ENCODE measurements around the gene ZDHHC8. TPM values are rescaled to one million over a fixed set of nuclear protein-coding genes. Genes with fewer than 3 reads are reported as not detected.

The ZDHHC8 gene
- total RNA-seq, 1 experiment from 2014 or later: 89.3 TPM

- no peak overlapping the region for H3K9ac ChIP-seq (ENCODE audit: low read length)
- ChIA-PET RAD21 (ENCODE audit: low non-redundant PET in 1 of 2, low total read pairs in 2 of 2, uncharacterized antibody in 2 of 2, unreplicated experiment in 2 of 2) (no interaction called here), CTCF (interaction anchor here (2.7 kb wide), 1 partner anchor 63 kb away, joined by 11 read pairs; no protein-coding TSS in a partner anchor), POLR2A (no interaction called here)
- TF ChIP-seq POLR2A (IDR thresholded peaks at IDR 0.05; ENCODE audit: borderline replicate concordance, extremely low read depth, insufficient read depth, insufficient read length) (no peak), FOSL1 (IDR thresholded peaks at IDR 0.05; ENCODE audit: low read depth) (no peak), JUND (IDR thresholded peaks at IDR 0.05) (no peak), ATF3 (IDR thresholded peaks at IDR 0.05) (no peak)
- no peak overlapping the region for H2AFZ ChIP-seq (ENCODE audit: low read depth, low read length, poor library complexity, severe bottlenecking)
- intact Hi-C loops (cut with micrococcal nuclease): no loop called here
- BruUV-seq (replicated peaks): no TSS peak
- H3K4me3 ChIP-seq (replicated peaks in 1 of 2; ENCODE audit: low read depth in 1 of 2, low read length in 2 of 2): no peak overlapping the region
- H3K27ac ChIP-seq (ENCODE audit: low read depth, low read length): no peak overlapping the region
- H3K9me2 ChIP-seq (ENCODE audit: insufficient read depth): no peaks in the 10 kb centered on the region
- H4K20me1 ChIP-seq (ENCODE audit: insufficient read depth): no peaks in the 10 kb centered on the region
- no peaks in the 10 kb centered on the region for H3K36me3 ChIP-seq (ENCODE audit: control insufficient read depth in 1 of 2, insufficient read depth in 2 of 2, low read length in 2 of 2)
- H3K27me3 ChIP-seq (ENCODE audit: insufficient read depth, low read length): no peaks in the 10 kb centered on the region
- no peaks in the 10 kb centered on the region for H3K9me3 ChIP-seq (ENCODE audit: control insufficient read depth in 1 of 2, insufficient read depth in 1 of 2, low read depth in 1 of 2, low read length in 2 of 2)
- no peak overlapping the region for H3K4me2 ChIP-seq (ENCODE audit: low read length)
- no peaks in the 10 kb centered on the region; a peak in 1 of 4 replicates for H3K4me1 ChIP-seq (ENCODE audit: control insufficient read depth in 1 of 2, insufficient read depth in 2 of 2, low read length in 2 of 2)
- ATAC-seq: no peak; the same call in 1 of the 2 replicates
- DNase-seq (ENCODE audit: low read depth, low spot score): no peak
- no peaks in the 10 kb centered on the region for H3K79me2 ChIP-seq (ENCODE audit: insufficient read depth, low read length)
These were observed 43.9 kb downstream of the ZDHHC8 start for GRCh38 chr22:20175597-20175900.

GRCh38 chr22:20176421-20177085, 44.9 kb downstream of the ZDHHC8 start:
- Histone ChIP-seq H3K79me2 (ENCODE audit: insufficient read depth, low read length) (no peaks in the 10 kb centered on the region), H3K4me1 (ENCODE audit: control insufficient read depth in 1 of 2, insufficient read depth in 2 of 2, low read length in 2 of 2) (no peaks in the 10 kb centered on the region; a peak in 1 of 4 replicates), H3K4me2 (ENCODE audit: low read length) (no peak overlapping the region), H3K36me3 (ENCODE audit: control insufficient read depth in 1 of 2, insufficient read depth in 2 of 2, low read length in 2 of 2) (no peaks in the 10 kb centered on the region), H3K9me3 (ENCODE audit: control insufficient read depth in 1 of 2, insufficient read depth in 1 of 2, low read depth in 1 of 2, low read length in 2 of 2) (no peaks in the 10 kb centered on the region), H2AFZ (ENCODE audit: low read depth, low read length, poor library complexity, severe bottlenecking) (no peak overlapping the region), H3K27ac (ENCODE audit: low read depth, low read length) (no peak overlapping the region), H3K9ac (ENCODE audit: low read length) (no peak overlapping the region), H3K27me3 (ENCODE audit: insufficient read depth, low read length) (no peaks in the 10 kb centered on the region), H4K20me1 (ENCODE audit: insufficient read depth) (no peaks in the 10 kb centered on the region), H3K9me2 (ENCODE audit: insufficient read depth) (no peaks in the 10 kb centered on the region), H3K4me3 (replicated peaks in 1 of 2; ENCODE audit: low read depth in 1 of 2, low read length in 2 of 2) (no peak overlapping the region)
- ATAC-seq (no peak), DNase-seq (ENCODE audit: low read depth, low spot score) (no peak)
- ChIA-PET POLR2A (no interaction called here), CTCF (interaction anchor here (2.7 kb wide), 1 partner anchor 62 kb away, joined by 11 read pairs; no protein-coding TSS in a partner anchor), RAD21 (ENCODE audit: low non-redundant PET in 1 of 2, low total read pairs in 2 of 2, uncharacterized antibody in 2 of 2, unreplicated experiment in 2 of 2) (no interaction called here)
- intact Hi-C loops (cut with micrococcal nuclease): no loop called here
- no TSS peak for BruUV-seq (replicated peaks)
- no peak for TF ChIP-seq SIN3A (IDR thresholded peaks at IDR 0.05; ENCODE audit: low read depth)
- TF ChIP-seq ELF1 (IDR thresholded peaks at IDR 0.05; ENCODE audit: borderline replicate concordance, low read depth): no peak
- no peak for TF ChIP-seq FOSL1 (IDR thresholded peaks at IDR 0.05; ENCODE audit: low read depth)
- TF ChIP-seq POLR2AphosphoS5 (IDR thresholded peaks at IDR 0.05; ENCODE audit: low read depth, low read length): no peak
- TF ChIP-seq ZBTB33 (IDR thresholded peaks at IDR 0.05; ENCODE audit: extremely low read depth, insufficient replicate concordance, low read length): no peak
- no peak for TF ChIP-seq ZFX (IDR thresholded peaks at IDR 0.05)
- no peak for TF ChIP-seq CTCF (IDR thresholded peaks at IDR 0.05 in 2 of 3, conservative IDR thresholded peaks at IDR 0.05 in 1 of 3; ENCODE audit: borderline replicate concordance in 1 of 3, insufficient read depth in 1 of 3, low read depth in 2 of 3, low read length in 2 of 3)
- no peak for TF ChIP-seq RAD21 (IDR thresholded peaks at IDR 0.05; ENCODE audit: low read depth)
- TF ChIP-seq EZH2 (IDR thresholded peaks at IDR 0.05): no peak
- no peak for TF ChIP-seq JUND (IDR thresholded peaks at IDR 0.05)
- no peak for TF ChIP-seq EGR1 (IDR thresholded peaks at IDR 0.05; ENCODE audit: low read depth)
- no peak for TF ChIP-seq TCF7L2 (IDR thresholded peaks at IDR 0.05; ENCODE audit: borderline replicate concordance, extremely low read depth, insufficient read depth, insufficient read length)
- no peak for TF ChIP-seq EZH2phosphoT487 (IDR thresholded peaks at IDR 0.05; ENCODE audit: borderline replicate concordance)
- TF ChIP-seq SP1 (IDR thresholded peaks at IDR 0.05; ENCODE audit: low read depth): no peak
- no peak for TF ChIP-seq CBX3 (IDR thresholded peaks at IDR 0.05; ENCODE audit: low read depth)
- no peak for TF ChIP-seq POLR2A (IDR thresholded peaks at IDR 0.05; ENCODE audit: borderline replicate concordance, extremely low read depth, insufficient read depth, insufficient read length)

All from HCT116 (cell line).